ENCODE measurements around the gene TBC1D17.

DNA sequence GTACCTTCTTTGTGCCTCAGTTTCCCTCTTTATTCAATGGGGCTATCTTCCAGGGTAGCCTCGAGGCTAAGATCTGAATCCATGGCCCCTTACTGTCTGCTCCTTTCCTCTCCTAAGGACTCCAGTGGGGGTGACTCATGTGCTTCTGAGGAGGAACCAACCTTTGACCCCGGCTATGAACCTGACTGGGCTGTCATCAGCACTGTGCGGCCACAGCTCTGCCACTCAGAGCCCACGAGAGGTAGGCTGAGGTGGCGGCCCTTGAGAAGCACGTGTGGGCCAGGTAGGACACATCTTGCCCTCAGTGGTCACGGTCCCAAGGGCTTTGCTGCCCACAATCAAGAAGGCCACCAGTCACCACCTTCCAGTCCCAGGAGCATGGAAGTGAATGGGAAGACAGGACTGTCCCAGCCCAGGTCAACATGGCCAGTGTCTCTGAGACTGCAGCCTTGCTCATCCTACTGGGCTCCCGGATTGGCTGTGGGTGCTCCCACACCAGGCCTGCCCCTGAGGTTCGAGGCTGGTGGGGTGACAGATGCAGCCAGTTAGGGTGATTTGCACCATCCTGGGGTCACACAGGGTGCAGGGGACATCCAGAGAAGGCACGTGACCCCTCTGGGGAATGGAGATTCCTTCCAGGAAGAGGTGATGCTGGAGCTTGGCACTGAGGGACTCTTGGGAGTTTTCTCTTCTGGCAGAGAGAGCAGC is 2.8 kb downstream of the TBC1D17 start:
- TF ChIP-seq, protein P1, sequence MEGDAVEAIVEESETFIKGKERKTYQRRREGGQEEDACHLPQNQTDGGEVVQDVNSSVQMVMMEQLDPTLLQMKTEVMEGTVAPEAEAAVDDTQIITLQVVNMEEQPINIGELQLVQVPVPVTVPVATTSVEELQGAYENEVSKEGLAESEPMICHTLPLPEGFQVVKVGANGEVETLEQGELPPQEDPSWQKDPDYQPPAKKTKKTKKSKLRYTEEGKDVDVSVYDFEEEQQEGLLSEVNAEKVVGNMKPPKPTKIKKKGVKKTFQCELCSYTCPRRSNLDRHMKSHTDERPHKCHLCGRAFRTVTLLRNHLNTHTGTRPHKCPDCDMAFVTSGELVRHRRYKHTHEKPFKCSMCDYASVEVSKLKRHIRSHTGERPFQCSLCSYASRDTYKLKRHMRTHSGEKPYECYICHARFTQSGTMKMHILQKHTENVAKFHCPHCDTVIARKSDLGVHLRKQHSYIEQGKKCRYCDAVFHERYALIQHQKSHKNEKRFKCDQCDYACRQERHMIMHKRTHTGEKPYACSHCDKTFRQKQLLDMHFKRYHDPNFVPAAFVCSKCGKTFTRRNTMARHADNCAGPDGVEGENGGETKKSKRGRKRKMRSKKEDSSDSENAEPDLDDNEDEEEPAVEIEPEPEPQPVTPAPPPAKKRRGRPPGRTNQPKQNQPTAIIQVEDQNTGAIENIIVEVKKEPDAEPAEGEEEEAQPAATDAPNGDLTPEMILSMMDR (conservative IDR thresholded peaks at IDR 0.05) = no peak
- TF ChIP-seq EZH2 (IDR thresholded peaks at IDR 0.05; ENCODE audit: low read depth) = no peak
